HFFc6 (cell line): ENCODE data around the gene XYLB. TPM values are rescaled to one million over a fixed set of nuclear protein-coding genes. Genes with fewer than 3 reads are reported as not detected.
"Not testable (repeated sequence)": the region's sequence is repeated elsewhere in the genome, so short reads cannot be mapped to it uniquely, and the experiment has no call there.

Source experiments
- DNase-seq: peaks from one replicate; pipeline ENCODE4 v3.0.0-alpha.2; 2018
- H3K27ac Mint-ChIP-seq: 2 replicates; pipeline ENCODE4 v1.8.0; 2020; ENCODE audit warnings: mild to moderate bottlenecking, mixed read lengths
- H3K27me3 Mint-ChIP-seq: 2 replicates; pipeline ENCODE4 v1.8.0; 2021; ENCODE audit warnings: mild to moderate bottlenecking, moderate library complexity, mixed read lengths; ENCODE audit not compliant: insufficient read depth
- H3K36me3 Mint-ChIP-seq: 2 replicates; pipeline ENCODE4 v1.8.0; 2021; ENCODE audit warnings: low read depth, mixed read lengths
- H3K4me1 Mint-ChIP-seq: 2 replicates; pipeline ENCODE4 v1.8.0; 2020; ENCODE audit warnings: low read depth, mixed read lengths
- H3K4me3 Mint-ChIP-seq: 2 replicates; pipeline ENCODE4 v1.8.0; 2020; ENCODE audit warnings: mild to moderate bottlenecking, moderate library complexity, mixed read lengths
- H3K9me3 Mint-ChIP-seq: 2 replicates; pipeline ENCODE4 v1.8.0; 2020; ENCODE audit warnings: mild to moderate bottlenecking, mixed read lengths
- total RNA-seq, 6 experiments: library from RNA; stranded (reverse); fragmentation: NEBNext Ultra II Directional; extraction: Animal tissue kit (Norgen Biotek cat#: 25700); gene quantifications; 2 replicates in 1 of 6; 3 replicates in 5 of 6; pipeline ENCODE4 v1.2.3, GENCODE V29; 2021
- TF ChIP-seq, protein P1 (sequence below): fragments of 200-600 bp; sonication (generic); IDR thresholded peaks from 2 replicates; pipeline ENCODE4 v1.5.0; 2021; ENCODE audit warnings: antibody characterized with exemption, mild to moderate bottlenecking

The XYLB gene
- total RNA-seq, 6 experiments from 2014 or later, result 5.1 to 8.0 (median 6.2) TPM

DNA sequence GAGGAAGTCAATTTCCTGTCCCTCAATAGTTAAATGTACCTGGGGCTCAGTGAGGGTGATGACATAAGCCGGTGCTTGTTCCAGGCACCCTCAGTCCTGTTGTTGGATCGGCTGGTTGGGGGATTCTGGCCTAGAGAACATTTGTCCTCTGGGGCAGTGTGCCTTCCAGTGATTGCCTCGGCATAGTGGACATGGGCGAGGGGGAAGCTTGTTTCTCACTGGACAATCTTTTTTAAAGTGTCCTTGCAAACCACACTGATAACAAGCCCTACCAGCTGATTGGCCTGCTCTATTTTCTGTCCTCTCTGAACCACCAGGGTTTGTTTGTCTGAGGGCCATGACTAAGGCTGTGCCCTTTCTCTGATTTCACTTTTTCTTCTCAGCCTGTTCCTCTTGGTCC lies 96.6 kb downstream of the XYLB start:
- DNase-seq, H3K4me3 Mint-ChIP-seq, H3K27me3 Mint-ChIP-seq, H3K4me1 Mint-ChIP-seq, H3K27ac Mint-ChIP-seq, H3K36me3 Mint-ChIP-seq: not testable (repeated sequence)
- H3K9me3 Mint-ChIP-seq, result peaks cover 13% of the 10 kb centered on the region

DNA sequence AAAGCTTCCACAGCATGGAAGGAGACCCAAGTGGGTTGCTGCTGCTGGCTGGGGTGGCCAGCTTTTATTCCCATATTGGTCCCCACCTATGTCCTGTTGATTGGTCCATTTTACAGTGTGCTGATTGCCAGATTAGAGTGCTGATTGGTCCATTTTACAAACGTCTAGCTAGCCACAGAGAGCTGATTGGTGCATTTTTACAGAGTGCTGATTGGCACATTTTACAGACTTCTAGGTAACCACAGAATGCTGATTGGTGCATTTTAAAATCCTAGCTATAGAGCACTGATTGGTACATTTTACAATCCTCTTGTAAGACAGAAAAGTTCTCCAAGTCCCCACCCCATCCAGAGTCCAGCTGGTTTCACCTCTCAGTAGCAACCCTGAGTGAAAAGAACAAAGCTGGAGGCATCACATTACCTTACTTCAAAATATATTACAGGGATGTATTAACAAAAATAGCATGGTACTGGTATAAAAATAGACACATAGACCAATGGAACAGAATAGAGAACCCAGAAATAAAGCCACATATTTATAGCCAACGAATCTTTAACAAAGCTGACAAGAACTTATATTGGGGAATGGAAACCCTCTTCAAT lies 99.6 kb downstream of the XYLB start:
- H3K36me3 Mint-ChIP-seq, result no peaks in the 10 kb centered on the region
- peaks cover 1% of the 10 kb centered on the region for H3K27me3 Mint-ChIP-seq
- TF ChIP-seq, protein P1, sequence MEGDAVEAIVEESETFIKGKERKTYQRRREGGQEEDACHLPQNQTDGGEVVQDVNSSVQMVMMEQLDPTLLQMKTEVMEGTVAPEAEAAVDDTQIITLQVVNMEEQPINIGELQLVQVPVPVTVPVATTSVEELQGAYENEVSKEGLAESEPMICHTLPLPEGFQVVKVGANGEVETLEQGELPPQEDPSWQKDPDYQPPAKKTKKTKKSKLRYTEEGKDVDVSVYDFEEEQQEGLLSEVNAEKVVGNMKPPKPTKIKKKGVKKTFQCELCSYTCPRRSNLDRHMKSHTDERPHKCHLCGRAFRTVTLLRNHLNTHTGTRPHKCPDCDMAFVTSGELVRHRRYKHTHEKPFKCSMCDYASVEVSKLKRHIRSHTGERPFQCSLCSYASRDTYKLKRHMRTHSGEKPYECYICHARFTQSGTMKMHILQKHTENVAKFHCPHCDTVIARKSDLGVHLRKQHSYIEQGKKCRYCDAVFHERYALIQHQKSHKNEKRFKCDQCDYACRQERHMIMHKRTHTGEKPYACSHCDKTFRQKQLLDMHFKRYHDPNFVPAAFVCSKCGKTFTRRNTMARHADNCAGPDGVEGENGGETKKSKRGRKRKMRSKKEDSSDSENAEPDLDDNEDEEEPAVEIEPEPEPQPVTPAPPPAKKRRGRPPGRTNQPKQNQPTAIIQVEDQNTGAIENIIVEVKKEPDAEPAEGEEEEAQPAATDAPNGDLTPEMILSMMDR, result no peak
- H3K4me3 Mint-ChIP-seq, result no peak overlapping the region
- H3K27ac Mint-ChIP-seq, result no peak overlapping the region
- no peak for DNase-seq
- H3K4me1 Mint-ChIP-seq, result no peaks in the 10 kb centered on the region
- H3K9me3 Mint-ChIP-seq, result no peaks in the 10 kb centered on the region

DNA sequence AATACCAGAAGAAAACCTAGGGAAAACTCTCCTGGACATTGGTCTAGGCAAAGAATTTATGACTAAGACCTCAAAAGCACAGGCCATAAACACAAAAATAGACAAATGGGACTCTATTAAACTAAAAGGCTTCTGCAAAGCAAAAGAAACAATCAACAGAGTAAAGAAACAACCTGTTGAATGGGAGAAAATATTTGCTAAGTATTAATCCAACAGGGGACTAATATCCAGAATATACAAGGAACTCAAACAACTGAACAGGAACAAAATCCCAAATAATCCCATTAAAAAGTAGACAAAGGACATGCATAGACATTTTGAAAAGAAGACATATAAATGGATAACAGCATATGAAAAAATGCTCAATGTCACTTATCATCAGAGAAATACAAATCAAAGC lies 100.2 kb downstream of the XYLB start:
- no peaks in the 10 kb centered on the region for H3K9me3 Mint-ChIP-seq
- H3K27ac Mint-ChIP-seq, result no peak overlapping the region
- H3K4me3 Mint-ChIP-seq, result no peak overlapping the region
- no peaks in the 10 kb centered on the region for H3K4me1 Mint-ChIP-seq
- TF ChIP-seq, protein P1, result no peak
- no peaks in the 10 kb centered on the region for H3K36me3 Mint-ChIP-seq
- H3K27me3 Mint-ChIP-seq, result peaks cover 1% of the 10 kb centered on the region
- DNase-seq, result no peak

DNA sequence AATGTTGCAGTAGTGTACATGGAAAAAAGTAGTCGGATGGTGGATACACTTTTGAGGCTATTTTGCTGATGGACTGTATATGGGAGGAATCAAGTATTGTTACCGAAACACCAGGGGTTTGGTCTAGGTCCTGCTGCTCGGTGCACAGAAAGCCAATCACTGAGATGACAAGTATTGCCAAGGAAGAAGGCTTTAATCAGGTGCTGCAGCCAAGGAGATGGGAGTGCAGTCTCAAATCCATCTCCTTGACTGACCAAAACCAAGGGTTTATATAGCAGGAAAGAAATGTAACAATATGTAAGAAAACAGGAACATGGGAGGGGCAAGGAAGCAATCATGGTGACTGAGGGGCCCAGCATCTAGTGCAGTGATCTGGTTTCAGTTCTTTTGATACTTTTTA lies 104.3 kb downstream of the XYLB start:
- no peaks in the 10 kb centered on the region for H3K36me3 Mint-ChIP-seq
- peaks cover 5% of the 10 kb centered on the region; the same call in 1 of the 2 replicates for H3K4me1 Mint-ChIP-seq
- TF ChIP-seq, protein P1, result no peak
- H3K9me3 Mint-ChIP-seq, result no peaks in the 10 kb centered on the region
- H3K27ac Mint-ChIP-seq, result no peak overlapping the region
- no peaks in the 10 kb centered on the region; the same call in 1 of the 2 replicates for H3K27me3 Mint-ChIP-seq
- no peak for DNase-seq
- no peak overlapping the region for H3K4me3 Mint-ChIP-seq

DNA sequence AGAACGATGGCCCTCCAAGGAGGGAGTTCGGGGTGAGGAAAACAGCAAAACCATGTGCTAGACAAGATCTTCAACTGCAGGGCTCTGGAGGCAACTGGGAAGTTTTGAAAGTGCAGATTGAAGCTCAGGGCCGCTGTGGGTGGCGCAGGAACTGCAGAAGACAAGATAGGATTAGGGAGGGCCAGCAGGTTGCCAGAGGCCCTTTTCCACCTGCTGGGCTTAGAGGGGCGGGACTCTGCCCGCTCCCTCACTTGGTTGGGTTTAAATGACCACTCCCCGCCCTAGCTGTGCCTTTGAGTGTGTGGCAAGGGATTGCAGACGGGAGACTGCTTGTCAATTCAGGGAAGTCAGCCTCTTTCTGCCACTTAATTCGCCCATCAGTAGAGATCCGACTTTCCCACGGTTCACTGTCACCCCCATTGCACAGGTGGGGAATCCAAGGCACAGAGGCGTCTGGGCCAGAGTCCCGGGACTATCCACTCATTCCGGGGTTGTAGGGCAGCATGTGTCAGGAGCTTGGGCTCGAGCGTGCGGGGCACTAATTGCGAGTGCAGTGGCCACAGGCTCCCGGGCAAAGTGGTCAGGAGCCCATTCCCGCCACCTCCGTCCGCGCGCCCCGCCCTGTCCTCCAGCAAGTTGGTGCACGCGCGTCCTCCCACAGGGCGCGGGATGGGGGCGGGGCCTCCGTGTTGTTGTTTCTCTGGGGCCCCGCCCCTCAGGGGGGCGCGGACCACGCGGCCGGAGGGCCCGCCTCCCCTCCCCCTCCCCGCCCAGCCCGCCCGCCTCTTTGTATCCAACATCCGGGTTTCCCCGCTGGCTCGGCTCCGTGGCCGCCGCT lies 106.7 kb downstream of the XYLB start, which contains the start of gene ACVR2B:
ACVR2B (plus strand) TSS at position 816 of the 838 bp plus-strand sequence. CDS start 433 bp downstream, outside the sequence.
- Mint-ChIP-seq H3K9me3 (no peaks in the 10 kb centered on the region), H3K27ac (peak within 1 kb of the TSS; percentile 71), H3K36me3 (no peaks in the 10 kb centered on the region), H3K4me1 (peaks cover 5% of the 10 kb centered on the region; the same call in 1 of the 2 replicates), H3K27me3 (no peaks in the 10 kb centered on the region; the same call in 1 of the 2 replicates), H3K4me3 (peak within 1 kb of the TSS; percentile 92)
- TF ChIP-seq, protein P1, result no peak
- peak; percentile 29 for DNase-seq

DNA sequence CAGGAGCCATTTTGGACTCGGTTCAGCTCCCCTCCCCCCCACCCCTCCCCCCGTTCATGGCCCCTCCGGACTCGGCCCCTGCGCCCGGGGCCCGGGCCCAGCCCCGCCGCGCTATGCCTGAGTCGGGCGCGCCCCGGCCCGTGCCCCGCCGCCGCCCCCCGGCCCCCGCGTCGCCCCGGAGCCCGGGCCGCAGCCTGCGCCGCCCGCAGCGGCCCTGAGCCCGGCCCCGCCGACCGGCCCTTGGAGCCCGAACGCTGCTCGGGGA lies 107.3 kb downstream of the XYLB start:
- DNase-seq, result no peak
- no peaks in the 10 kb centered on the region for H3K36me3 Mint-ChIP-seq
- peaks cover 5% of the 10 kb centered on the region; the same call in 1 of the 2 replicates for H3K4me1 Mint-ChIP-seq
- no peaks in the 10 kb centered on the region; the same call in 1 of the 2 replicates for H3K27me3 Mint-ChIP-seq
- no peaks in the 10 kb centered on the region for H3K9me3 Mint-ChIP-seq
- TF ChIP-seq, protein P1, result no peak
- H3K4me3 Mint-ChIP-seq, result peak overlapping the region; percentile 64
- H3K27ac Mint-ChIP-seq, result no peak overlapping the region
